Stomach (tissue), 4 donors: ENCODE results near the gene BAIAP2L2.

Experiments used
- CTCF ChIP-seq, 7 experiments: fragments of 450-650 bp in 4 of 7; fragments of 200-600 bp in 3 of 7; sonication (generic) in 3 of 7; IDR thresholded peaks; one replicate each; pipeline ENCODE4 v1.5.1; 2016 to 2019; ENCODE audit warnings: antibody characterized with exemption in 7 of 7, control low read depth in 2 of 7, mild to moderate bottlenecking in 1 of 7
- EP300 ChIP-seq: sonication (generic); formaldehyde crosslinking; IDR thresholded peaks from one replicate; pipeline ENCODE4 v1.6.1; 2017; ENCODE audit warnings: antibody characterized with exemption

- TF ChIP-seq EP300 (no peak), CTCF (IDR thresholded peaks at IDR 0.05) (no peak)
Observed at GRCh38 chr22:38153821-38154562, 43.5 kb upstream of the BAIAP2L2 start.
